Esophagus muscularis mucosa (tissue), 4 donors: ENCODE data around the gene SLC35F4. TPM values are rescaled to one million over a fixed set of nuclear protein-coding genes. Genes with fewer than 3 reads are reported as not detected.
A peak's percentile ranks its signal among the peaks of the same experiment; 100 is the strongest.

ENCODE experiments used
- DNase-seq: peaks from one replicate; pipeline ENCODE4 v3.0.0-alpha.2; 2017; ENCODE audit errors: extremely low spot score
- H3K27ac ChIP-seq, 4 donors: fragments of 200-600 bp; sonication (generic); replicated peaks in 1 of 4; 1 replicate in 3 of 4; 2 replicates in 1 of 4; pipeline ENCODE4 v1.5.1; 2016 to 2019; ENCODE audit warnings: mild to moderate bottlenecking in 1 of 4
- H3K27me3 ChIP-seq, 4 donors: fragments of 200-600 bp; sonication (generic); one replicate each; pipeline versions ENCODE4 v1.5.1 to v1.6.0; 2016 to 2019
- H3K36me3 ChIP-seq, 4 donors: fragments of 200-600 bp; sonication (generic); one replicate each; pipeline ENCODE4 v1.5.1; 2016 to 2019
- H3K4me1 ChIP-seq, 4 donors: fragments of 200-600 bp; sonication (generic); one replicate each; pipeline ENCODE4 v1.5.1; 2016 to 2019
- H3K4me3 ChIP-seq, 4 donors: fragments of 200-600 bp; sonication (generic); 1 replicate in 2 of 4; 2 replicates in 2 of 4; pipeline ENCODE4 v1.5.1; 2016 to 2019; ENCODE audit warnings: mild to moderate bottlenecking in 4 of 4, moderate library complexity in 1 of 4
- H3K9me3 ChIP-seq, 4 donors: fragments of 200-600 bp; sonication (generic); 1 replicate in 3 of 4; 2 replicates in 1 of 4; pipeline ENCODE4 v1.5.1; 2016 to 2019
- EP300 ChIP-seq: sonication (generic); formaldehyde crosslinking; IDR thresholded peaks from one replicate; pipeline ENCODE4 v1.6.1; 2017; ENCODE audit warnings: antibody characterized with exemption
- POLR2A ChIP-seq: fragments of 450-650 bp; IDR thresholded peaks from one replicate; pipeline ENCODE4 v1.6.1; 2017; ENCODE audit warnings: antibody characterized with exemption, moderate library complexity, mild to moderate bottlenecking, low read depth
- POLR2AphosphoS5 ChIP-seq, 2 donors: sonication (generic); formaldehyde crosslinking; IDR thresholded peaks; one replicate each; pipeline ENCODE4 v1.6.1; 2017; ENCODE audit warnings: antibody characterized with exemption in 2 of 2
- WGBS: methylation state at CpG from one replicate; pipeline ENCODE4 v1.1.5; 2018; 5-methylcytosine and 5-hydroxymethylcytosine counted together
- intact Hi-C: fragments of 100-400 bp; cut with DNase I; formaldehyde crosslinking; loops from one replicate; pipeline ENCODE4 v1.15.1; 2023
- total RNA-seq, 4 donors: library from RNA; depleted of rRNA; stranded (reverse); fragments of >200 nt; gene quantifications; one replicate each; pipeline versions ENCODE4 v1.1.0 to v1.2.1, GENCODE V29; 2016
- TF ChIP-seq, protein P1 (sequence below), 3 experiments: fragments of 200-600 bp in 2 of 3; fragments of 450-650 bp in 1 of 3; sonication (generic) in 2 of 3; IDR thresholded peaks; one replicate each; pipeline ENCODE4 v1.5.1; 2017 to 2019; ENCODE audit warnings: antibody characterized with exemption in 3 of 3, mild to moderate bottlenecking in 2 of 3, moderate library complexity in 1 of 3

SLC35F4 gene
- total RNA-seq, 4 donors from 2014 or later: 0.42 TPM; not detected in 3

DNA sequence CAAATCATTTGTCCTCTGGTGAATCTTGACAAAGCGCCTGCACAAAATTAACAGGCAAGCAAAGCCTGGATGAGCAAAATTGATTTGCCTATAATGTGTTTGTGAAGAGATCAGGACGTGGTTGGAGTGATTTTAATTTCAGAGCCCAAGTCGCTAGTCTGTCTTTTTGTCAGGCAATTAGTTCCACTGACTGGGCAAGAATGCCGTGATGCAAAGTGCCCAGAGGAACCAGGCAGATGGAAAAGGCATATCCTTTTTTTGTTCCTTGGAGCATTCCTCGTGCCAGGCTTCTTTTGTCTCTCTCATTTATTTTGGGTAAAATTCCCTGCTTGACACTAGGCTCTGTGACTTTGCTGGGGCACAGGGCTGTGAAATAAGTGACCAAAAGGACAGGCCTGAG is 306.3 kb downstream of the SLC35F4 start:
- no peak for DNase-seq
- Histone ChIP-seq H3K4me3 (no peak overlapping the region), H3K27me3 (no peaks in the 10 kb centered on the region), H3K9me3 (peaks cover 0 to 5% (median under 1%) of the 10 kb centered on the region in 4 donors), H3K36me3 (no peaks in the 10 kb centered on the region), H3K4me1 (no peaks in the 10 kb centered on the region), H3K27ac (no peak overlapping the region)
- WGBS: 76% methylated on average over 5 of the region's 5 CpGs
- TF ChIP-seq POLR2AphosphoS5 (IDR thresholded peaks at IDR 0.05): no peak
- TF ChIP-seq POLR2A: no peak
- TF ChIP-seq EP300: no peak
- TF ChIP-seq, protein P1, sequence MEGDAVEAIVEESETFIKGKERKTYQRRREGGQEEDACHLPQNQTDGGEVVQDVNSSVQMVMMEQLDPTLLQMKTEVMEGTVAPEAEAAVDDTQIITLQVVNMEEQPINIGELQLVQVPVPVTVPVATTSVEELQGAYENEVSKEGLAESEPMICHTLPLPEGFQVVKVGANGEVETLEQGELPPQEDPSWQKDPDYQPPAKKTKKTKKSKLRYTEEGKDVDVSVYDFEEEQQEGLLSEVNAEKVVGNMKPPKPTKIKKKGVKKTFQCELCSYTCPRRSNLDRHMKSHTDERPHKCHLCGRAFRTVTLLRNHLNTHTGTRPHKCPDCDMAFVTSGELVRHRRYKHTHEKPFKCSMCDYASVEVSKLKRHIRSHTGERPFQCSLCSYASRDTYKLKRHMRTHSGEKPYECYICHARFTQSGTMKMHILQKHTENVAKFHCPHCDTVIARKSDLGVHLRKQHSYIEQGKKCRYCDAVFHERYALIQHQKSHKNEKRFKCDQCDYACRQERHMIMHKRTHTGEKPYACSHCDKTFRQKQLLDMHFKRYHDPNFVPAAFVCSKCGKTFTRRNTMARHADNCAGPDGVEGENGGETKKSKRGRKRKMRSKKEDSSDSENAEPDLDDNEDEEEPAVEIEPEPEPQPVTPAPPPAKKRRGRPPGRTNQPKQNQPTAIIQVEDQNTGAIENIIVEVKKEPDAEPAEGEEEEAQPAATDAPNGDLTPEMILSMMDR (IDR thresholded peaks at IDR 0.05): no peak
- intact Hi-C loops: no loop called here

DNA sequence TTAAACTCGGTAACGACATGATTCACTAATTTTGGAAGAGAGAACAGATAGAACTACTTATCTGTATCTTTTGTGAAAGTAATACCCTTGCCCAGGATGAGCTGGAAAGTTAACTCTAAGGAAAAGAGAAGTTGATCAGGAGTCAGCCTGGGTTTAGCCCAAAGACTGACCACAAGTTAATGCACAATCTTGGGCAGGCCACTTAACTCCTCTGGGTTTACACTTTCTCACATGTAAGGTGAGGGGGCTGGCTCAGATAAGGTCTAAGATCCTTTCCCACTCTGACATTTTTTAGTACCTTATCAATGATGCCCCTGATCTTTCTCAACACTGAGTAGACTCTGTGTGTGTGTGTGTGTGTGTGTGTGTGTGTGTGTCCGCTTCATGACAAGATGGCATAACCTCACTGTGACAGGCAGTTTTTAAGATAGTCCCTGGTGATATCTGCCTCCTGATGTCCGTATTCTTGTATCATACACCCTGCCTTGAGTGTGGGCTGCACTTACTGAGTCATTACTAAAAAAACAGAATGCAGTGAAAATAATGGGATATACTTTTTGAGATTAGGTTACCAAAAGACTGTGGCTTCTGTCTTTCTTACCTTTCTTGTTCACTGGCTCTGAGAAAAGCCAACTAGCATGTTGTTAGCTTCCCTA is 316.0 kb downstream of the SLC35F4 start:
- Histone ChIP-seq H3K9me3 (peaks cover 0 to 17% (median 3%) of the 10 kb centered on the region in 4 donors), H3K36me3 (no peaks in the 10 kb centered on the region), H3K27ac (no peak overlapping the region), H3K4me1 (no peaks in the 10 kb centered on the region), H3K4me3 (no peak overlapping the region), H3K27me3 (no peaks in the 10 kb centered on the region)
- 83% methylated on average over 4 of the region's 4 CpGs for WGBS
- no peak for DNase-seq
- TF ChIP-seq POLR2A: no peak
- no peak for TF ChIP-seq EP300
- TF ChIP-seq, protein P1 (IDR thresholded peaks at IDR 0.05): no peak
- TF ChIP-seq POLR2AphosphoS5 (IDR thresholded peaks at IDR 0.05): no peak
- intact Hi-C loops: no loop called here

DNA sequence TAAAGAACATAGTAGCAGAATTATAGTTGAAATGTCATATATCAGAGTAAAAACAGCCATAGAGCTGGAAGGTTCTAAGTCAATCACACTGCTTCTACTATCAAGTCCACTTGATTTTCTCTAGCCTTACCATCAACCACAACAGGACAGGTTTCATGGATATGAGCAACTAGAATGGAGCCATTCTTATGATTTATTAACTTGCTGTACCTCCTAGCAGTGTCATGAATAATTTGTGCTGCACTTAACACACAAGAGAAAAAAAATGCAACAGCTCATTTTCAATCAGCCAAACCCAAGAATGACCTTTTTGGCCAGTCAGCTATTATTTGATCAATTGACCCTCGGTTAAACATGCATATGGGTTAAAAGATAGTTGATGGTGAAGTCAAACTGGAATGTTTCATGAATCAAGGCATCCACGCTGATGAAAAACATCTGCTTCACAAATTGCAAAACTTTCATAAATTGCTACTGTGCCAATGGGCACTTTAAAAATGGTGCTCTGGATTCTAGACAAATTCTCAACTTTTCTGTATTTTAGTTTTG is 316.8 kb downstream of the SLC35F4 start:
- H3K9me3 ChIP-seq: peaks cover 0 to 11% (median 1%) of the 10 kb centered on the region in 4 donors
- DNase-seq: no peak
- no peak for TF ChIP-seq POLR2A
- TF ChIP-seq, protein P1 (IDR thresholded peaks at IDR 0.05): no peak
- 50% methylated on average over 2 of the region's 2 CpGs for WGBS
- H3K4me3 ChIP-seq: no peak overlapping the region
- H3K27ac ChIP-seq: no peak overlapping the region
- H3K36me3 ChIP-seq: no peaks in the 10 kb centered on the region
- intact Hi-C loops: no loop called here
- H3K27me3 ChIP-seq: no peaks in the 10 kb centered on the region
- H3K4me1 ChIP-seq: no peaks in the 10 kb centered on the region

DNA sequence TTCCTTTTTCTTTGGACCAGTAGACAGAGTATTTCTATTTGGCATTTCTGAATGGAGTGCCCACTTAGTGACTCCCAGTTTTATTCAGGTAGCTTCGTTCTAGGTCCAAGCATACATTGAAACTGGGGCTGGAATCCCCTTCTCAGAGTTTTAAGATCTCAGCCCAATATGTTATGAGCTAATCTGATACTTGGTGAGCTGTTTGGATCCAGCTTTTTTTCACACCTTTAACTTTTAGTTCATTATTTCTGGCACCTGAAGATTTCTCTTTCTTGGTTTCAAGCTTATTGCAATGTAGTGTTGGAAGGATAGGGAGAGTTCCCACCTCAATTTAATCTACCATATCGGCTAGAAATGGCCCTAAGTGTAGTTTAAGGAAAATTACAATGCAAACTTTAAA is 318.8 kb downstream of the SLC35F4 start:
- no peaks in the 10 kb centered on the region for H3K27me3 ChIP-seq
- no peak overlapping the region for H3K27ac ChIP-seq
- no peak for TF ChIP-seq POLR2A
- no peak for TF ChIP-seq POLR2AphosphoS5 (IDR thresholded peaks at IDR 0.05)
- TF ChIP-seq EP300: no peak
- TF ChIP-seq, protein P1 (IDR thresholded peaks at IDR 0.05): no peak
- intact Hi-C loops: no loop called here
- 77% methylated on average over 2 of the region's 2 CpGs for WGBS
- H3K4me1 ChIP-seq: no peaks in the 10 kb centered on the region
- no peaks in the 10 kb centered on the region for H3K36me3 ChIP-seq
- no peak for DNase-seq
- H3K4me3 ChIP-seq: no peak overlapping the region
- peaks cover 0 to 8% (median 2%) of the 10 kb centered on the region in 4 donors for H3K9me3 ChIP-seq

DNA sequence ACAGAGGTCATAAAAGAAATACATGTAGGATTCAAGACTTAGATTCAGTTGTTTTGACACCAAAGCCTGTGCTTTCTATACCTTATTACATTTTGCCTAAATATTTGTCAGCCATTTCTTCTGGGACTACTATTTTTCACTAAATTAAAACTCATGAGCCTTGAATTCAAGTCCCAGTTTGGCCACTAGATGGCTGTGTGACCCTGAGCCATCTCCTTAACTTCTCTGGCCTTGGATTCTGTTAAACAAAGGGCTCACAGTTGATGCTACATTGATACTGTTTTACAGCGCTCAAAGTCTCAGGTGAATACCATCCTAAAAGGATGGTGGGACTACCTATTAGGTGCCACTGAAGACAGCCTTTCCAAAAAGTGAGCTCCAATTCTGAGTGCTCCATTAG is 332.7 kb downstream of the SLC35F4 start:
- Histone ChIP-seq H3K27ac (no peak overlapping the region), H3K36me3 (no peaks in the 10 kb centered on the region), H3K27me3 (no peaks in the 10 kb centered on the region), H3K4me1 (no peaks in the 10 kb centered on the region), H3K4me3 (no peak overlapping the region), H3K9me3 (no peaks in the 10 kb centered on the region)
- no peak for DNase-seq
- intact Hi-C loops: no loop called here
- WGBS: 78% methylated on average over 1 of the region's 1 CpG
- TF ChIP-seq POLR2A: no peak
- no peak for TF ChIP-seq POLR2AphosphoS5 (IDR thresholded peaks at IDR 0.05)
- no peak for TF ChIP-seq EP300
- TF ChIP-seq, protein P1 (IDR thresholded peaks at IDR 0.05): peak in 2 of 3 experiments; percentile 27 to 30
